Stomach (tissue), 9 donors: ENCODE results near the gene FNBP1. TPM values are rescaled to one million over a fixed set of nuclear protein-coding genes. Genes with fewer than 3 reads are reported as not detected.

Experiments used
- DNase-seq, 2 donors: peaks; one replicate each; pipeline versions ENCODE4 v3.0.0 to v3.0.0-alpha.2; 2013 to 2019
- H3K27ac ChIP-seq, 5 donors: fragments of 200-600 bp in 4 of 5; sonication (generic) in 4 of 5; one replicate each; pipeline ENCODE4 v1.5.1; 2013 to 2019; ENCODE audit warnings: mild to moderate bottlenecking in 1 of 5, moderate library complexity in 1 of 5
- H3K27me3 ChIP-seq, 3 donors: fragments of 200-600 bp; sonication (generic); one replicate each; pipeline ENCODE4 v1.5.1; 2017 to 2019; ENCODE audit warnings: mixed run types in 1 of 3
- H3K36me3 ChIP-seq, 4 donors: fragments of 200-600 bp; sonication (generic); 1 replicate in 3 of 4; 2 replicates in 1 of 4; pipeline ENCODE4 v1.5.1; 2016 to 2019
- H3K4me1 ChIP-seq, 4 donors: fragments of 200-600 bp; sonication (generic); one replicate each; pipeline ENCODE4 v1.5.1; 2016 to 2019
- H3K4me3 ChIP-seq, 4 donors: fragments of 200-600 bp; sonication (generic) in 3 of 4; one replicate each; pipeline ENCODE4 v1.5.1; 2016 to 2019; ENCODE audit warnings: mild to moderate bottlenecking in 1 of 4
- H3K9me3 ChIP-seq, 4 donors: fragments of 200-600 bp; sonication (generic); one replicate each; pipeline ENCODE4 v1.5.1; 2016 to 2019
- CTCF ChIP-seq, 7 experiments: fragments of 450-650 bp in 4 of 7; fragments of 200-600 bp in 3 of 7; sonication (generic) in 3 of 7; IDR thresholded peaks; one replicate each; pipeline ENCODE4 v1.5.1; 2016 to 2019; ENCODE audit warnings: antibody characterized with exemption in 7 of 7, control low read depth in 2 of 7, mild to moderate bottlenecking in 1 of 7
- EP300 ChIP-seq: sonication (generic); formaldehyde crosslinking; IDR thresholded peaks from one replicate; pipeline ENCODE4 v1.6.1; 2017; ENCODE audit warnings: antibody characterized with exemption
- POLR2A ChIP-seq, 4 donors: fragments of 450-650 bp; IDR thresholded peaks; one replicate each; pipeline ENCODE4 v1.6.1; 2016; ENCODE audit warnings: antibody characterized with exemption in 4 of 4, control low read depth in 2 of 4, mild to moderate bottlenecking in 1 of 4, moderate library complexity in 1 of 4
- POLR2AphosphoS5 ChIP-seq, 3 donors: sonication (generic); formaldehyde crosslinking; IDR thresholded peaks; one replicate each; pipeline ENCODE4 v1.6.1; 2016; ENCODE audit warnings: antibody characterized with exemption in 3 of 3
- WGBS, 5 donors: extraction: QIAGEN DNeasy Blood & Tissue Kit in 3 of 5; methylation state at CpG; one replicate each; pipeline versions ENCODE4 v1.1.5 to v1.1.7; 2013 to 2018; 5-methylcytosine and 5-hydroxymethylcytosine counted together
- intact Hi-C: fragments of 100-400 bp; cut with DNase I; formaldehyde crosslinking; loops from one replicate; pipeline ENCODE4 v1.15.1; 2023; ENCODE audit warnings: low total_unique reads
- polyA plus RNA-seq, 3 donors: library from polyadenylated mRNA; stranded (reverse); fragments of 200-250 nt; gene quantifications; one replicate each; pipeline ENCODE4 v1.2.3, GENCODE V29; 2013
- total RNA-seq, 5 donors: library from RNA; depleted of rRNA; stranded (reverse); fragments of >200 nt; gene quantifications; one replicate each; pipeline versions ENCODE4 v1.1.0 to v1.2.3, GENCODE V29; 2014 to 2016
- donor health status: healthy with polysubstance abuse.
- donor health status: Bipolar disorder and iron deficiency.
- donor health status: healthy.

The FNBP1 gene
- total and polyA plus RNA-seq, 8 donors: 9.0 to 129 (median 57.3) TPM

- peak overlapping the region in 1 of 5 donors; percentile 45 for H3K27ac ChIP-seq
- no peak overlapping the region for H3K4me3 ChIP-seq
- no peak for DNase-seq
- intact Hi-C loops: no loop called here
- WGBS, 5 donors: 84 to 95% (median 92%) methylated on average over 9 of the region's 9 CpGs
- no peak for TF ChIP-seq POLR2A (IDR thresholded peaks at IDR 0.05)
- no peak for TF ChIP-seq POLR2AphosphoS5 (IDR thresholded peaks at IDR 0.05)
- no peak for TF ChIP-seq EP300
- TF ChIP-seq CTCF (IDR thresholded peaks at IDR 0.05): no peak
- H3K27me3 ChIP-seq: no peaks in the 10 kb centered on the region
- peaks cover 6 to 61% (median 50%) of the 10 kb centered on the region in 4 donors for H3K36me3 ChIP-seq
- peaks cover 0 to 17% (median 2%) of the 10 kb centered on the region in 4 donors for H3K4me1 ChIP-seq
- no peaks in the 10 kb centered on the region for H3K9me3 ChIP-seq
Measured at GRCh38 chr9:129909851-129910250, 133.1 kb downstream of the FNBP1 start.

GRCh38 chr9:129908906-129909305, 134.1 kb downstream of the FNBP1 start:
- H3K27ac ChIP-seq: no peak overlapping the region
- H3K27me3 ChIP-seq: no peaks in the 10 kb centered on the region
- intact Hi-C loops: no loop called here
- H3K9me3 ChIP-seq: no peaks in the 10 kb centered on the region
- peaks cover 6 to 66% (median 56%) of the 10 kb centered on the region in 4 donors for H3K36me3 ChIP-seq
- 87 to 95% (median 89%) methylated on average over 4 of the region's 4 CpGs for WGBS, 5 donors
- no peak overlapping the region for H3K4me3 ChIP-seq
- DNase-seq: no peak
- TF ChIP-seq CTCF (IDR thresholded peaks at IDR 0.05) (no peak), EP300 (no peak), POLR2A (IDR thresholded peaks at IDR 0.05) (no peak), POLR2AphosphoS5 (IDR thresholded peaks at IDR 0.05) (no peak)
- H3K4me1 ChIP-seq: peaks cover 0 to 17% (median 2%) of the 10 kb centered on the region in 4 donors

- no peaks in the 10 kb centered on the region for H3K9me3 ChIP-seq
- TF ChIP-seq POLR2A (IDR thresholded peaks at IDR 0.05) (no peak), EP300 (no peak), CTCF (IDR thresholded peaks at IDR 0.05) (no peak), POLR2AphosphoS5 (IDR thresholded peaks at IDR 0.05) (no peak)
- peaks cover 6 to 80% (median 67%) of the 10 kb centered on the region in 4 donors for H3K36me3 ChIP-seq
- H3K27ac ChIP-seq: no peak overlapping the region
- DNase-seq: no peak
- 90 to 94% (median 91%) methylated on average over 4 of the region's 4 CpGs for WGBS, 5 donors
- H3K4me1 ChIP-seq: peaks cover 0 to 17% (median 2%) of the 10 kb centered on the region in 4 donors
- no peak overlapping the region for H3K4me3 ChIP-seq
- no peaks in the 10 kb centered on the region for H3K27me3 ChIP-seq
- intact Hi-C loops: no loop called here
Measured at GRCh38 chr9:129907201-129907600, 135.8 kb downstream of the FNBP1 start.

- 92 to 98% (median 97%) methylated on average over 4 of the region's 4 CpGs for WGBS, 5 donors
- Histone ChIP-seq H3K36me3 (peaks cover 6 to 80% (median 74%) of the 10 kb centered on the region in 4 donors), H3K4me3 (no peak overlapping the region), H3K27ac (no peak overlapping the region), H3K27me3 (no peaks in the 10 kb centered on the region), H3K4me1 (peaks cover 0 to 15% (median 2%) of the 10 kb centered on the region in 4 donors), H3K9me3 (no peaks in the 10 kb centered on the region)
- DNase-seq: no peak
- intact Hi-C loops: no loop called here
- TF ChIP-seq CTCF (IDR thresholded peaks at IDR 0.05) (no peak), EP300 (no peak), POLR2AphosphoS5 (IDR thresholded peaks at IDR 0.05) (no peak), POLR2A (IDR thresholded peaks at IDR 0.05) (no peak)
Measured at GRCh38 chr9:129906298-129906697, 136.7 kb downstream of the FNBP1 start.
